Caco-2 (cell line): ENCODE data around the gene SEMA4C. TPM values are rescaled to one million over a fixed set of nuclear protein-coding genes. Genes with fewer than 3 reads are reported as not detected.

ENCODE experiments used
- BruUV-seq: library from RNA; stranded (reverse); fragments of 400-500 nt; replicated peaks from 2 replicates; lab custom pipeline; 2021; lab: Mats Ljungman, UMichigan
- CTCF ChIA-PET: fragments of 300-600 bp; sonication (Branson Sonifier 250); formaldehyde crosslinking; loops from one replicate; lab custom pipeline; 2022; ENCODE audit warnings: antibody characterized with exemption; lab: Charles Lee
- POLR2A ChIA-PET: fragments of 300-600 bp; sonication (Branson Sonifier 250); formaldehyde crosslinking; loops from one replicate; lab custom pipeline; 2022; ENCODE audit warnings: antibody characterized with exemption; lab: Charles Lee
- DNase-seq, 2 experiments: peaks; one replicate each; pipeline versions ENCODE4 v3.0.0 to v3.0.0-alpha.2; 2020 to 2022
- H3K27me3 ChIP-seq: replicated peaks from 2 replicates; pipeline ENCODE4 v1.6.0; 2011; ENCODE audit warnings: low read length; ENCODE audit not compliant: control insufficient read depth, insufficient read depth
- H3K36me3 ChIP-seq: 2 replicates; pipeline ENCODE4 v1.5.1; 2011; ENCODE audit warnings: low read length; ENCODE audit not compliant: control insufficient read depth, insufficient read depth
- H3K4me1 ChIP-seq: fragments of 250-450 bp; sonication (Bioruptor Pico); 2 replicates; pipeline ENCODE4 v1.5.1; 2020; ENCODE audit warnings: mild to moderate bottlenecking
- H3K4me3 ChIP-seq: 2 replicates; pipeline ENCODE4 v1.5.1; 2011; ENCODE audit warnings: low read depth, mild to moderate bottlenecking, control low read depth, low read length
- H3K9me3 ChIP-seq: fragments of 250-450 bp; sonication (Bioruptor Pico); 2 replicates; pipeline ENCODE4 v1.5.1; 2020; ENCODE audit warnings: mild to moderate bottlenecking, moderate library complexity
- H3K27ac Mint-ChIP-seq: one replicate; pipeline ENCODE4 v1.8.0; 2022; ENCODE audit warnings: mixed read lengths; ENCODE audit not compliant: unreplicated experiment
- H3K27me3 Mint-ChIP-seq: one replicate; pipeline ENCODE4 v1.8.0; 2022; ENCODE audit warnings: mixed read lengths; ENCODE audit not compliant: insufficient read depth, unreplicated experiment
- H3K36me3 Mint-ChIP-seq: one replicate; pipeline ENCODE4 v1.8.0; 2022; ENCODE audit warnings: mild to moderate bottlenecking, mixed read lengths; ENCODE audit not compliant: insufficient read depth, unreplicated experiment
- H3K4me1 Mint-ChIP-seq: one replicate; pipeline ENCODE4 v1.8.0; 2022; ENCODE audit warnings: low read depth, mixed read lengths; ENCODE audit not compliant: unreplicated experiment
- H3K4me3 Mint-ChIP-seq: one replicate; pipeline ENCODE4 v1.8.0; 2022; ENCODE audit warnings: mild to moderate bottlenecking, moderate library complexity, mixed read lengths; ENCODE audit not compliant: unreplicated experiment
- H3K9me3 Mint-ChIP-seq: one replicate; pipeline ENCODE4 v1.8.0; 2022; ENCODE audit warnings: mixed read lengths; ENCODE audit not compliant: unreplicated experiment
- CTCF ChIP-seq, 2 experiments: fragments of 200-600 bp in 1 of 2; IDR thresholded peaks; 1 replicate in 1 of 2; 2 replicates in 1 of 2; pipeline versions ENCODE4 v1.5.1 to v1.8.0; 2011 to 2022; ENCODE audit warnings: antibody characterized with exemption in 1 of 2, control low read depth in 1 of 2, inconsistent platforms in 1 of 2, low read depth in 1 of 2, low read length in 1 of 2, mild to moderate bottlenecking in 1 of 2, moderate library complexity in 1 of 2; ENCODE audit not compliant: insufficient read depth in 1 of 2, severe bottlenecking in 1 of 2, unreplicated experiment in 1 of 2
- intact Hi-C: fragments of 100-400 bp; cut with micrococcal nuclease; formaldehyde crosslinking; loops from one replicate; pipeline ENCODE4 v1.10.0; 2022; ENCODE audit not compliant: unreplicated experiment
- total RNA-seq: library from RNA; stranded (reverse); gene quantifications from 2 replicates; pipeline ENCODE4 v1.2.3, GENCODE V29; 2022

The SEMA4C gene
- total RNA-seq, 1 experiment from 2014 or later: 29.9 TPM

DNA sequence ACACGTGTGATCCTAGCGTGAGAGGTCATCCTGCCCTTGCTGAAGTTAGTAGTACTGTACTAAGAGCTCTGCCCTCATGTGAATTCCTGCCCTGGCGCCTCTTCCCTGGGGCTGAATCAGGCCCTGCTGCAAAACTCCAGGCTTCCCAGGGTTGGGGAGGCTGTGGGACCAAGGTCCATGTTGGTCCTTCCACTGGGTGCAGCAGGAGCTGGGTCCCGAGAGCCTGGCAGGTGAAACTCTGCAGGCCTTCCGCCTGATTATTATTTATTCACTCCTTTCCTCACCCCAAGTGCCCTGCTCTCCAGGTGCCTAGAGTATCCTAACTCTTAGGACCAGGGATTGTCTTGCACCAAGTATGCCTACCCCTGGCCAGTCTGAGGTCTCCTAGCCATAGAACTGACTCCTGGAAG, 59.1 kb downstream of the SEMA4C start:
- no peak overlapping the region for H3K27ac Mint-ChIP-seq
- H3K4me3 ChIP-seq: no peak overlapping the region

GRCh38 chr2:96809951-96810782, 59.7 kb downstream of the SEMA4C start:
- TSS peak; percentile 27 for BruUV-seq
- TF ChIP-seq CTCF (IDR thresholded peaks at IDR 0.05; ENCODE audit: insufficient read depth in 1 of 2, low read depth in 1 of 2, low read length in 1 of 2, severe bottlenecking in 1 of 2, unreplicated experiment in 1 of 2): no peak
- ChIA-PET CTCF (no interaction called here), POLR2A (no interaction called here)
- H3K27me3 ChIP-seq: no peaks in the 10 kb centered on the region
- no peaks in the 10 kb centered on the region for H3K9me3 ChIP-seq
- peaks cover 13% of the 10 kb centered on the region for H3K36me3 Mint-ChIP-seq
- H3K4me3 Mint-ChIP-seq: no peak overlapping the region
- H3K9me3 Mint-ChIP-seq: no peaks in the 10 kb centered on the region
- peaks cover 4% of the 10 kb centered on the region; the same call in 1 of the 2 replicates for H3K4me1 ChIP-seq
- H3K4me3 ChIP-seq: no peak overlapping the region
- intact Hi-C loops: no loop called here
- no peak overlapping the region for H3K27ac Mint-ChIP-seq
- peaks cover 14% of the 10 kb centered on the region for H3K4me1 Mint-ChIP-seq
- peaks cover 6% of the 10 kb centered on the region for H3K36me3 ChIP-seq
- H3K27me3 Mint-ChIP-seq: no peaks in the 10 kb centered on the region
- DNase-seq: no peak

More for the DNA sequence above, 59.1 kb downstream of the SEMA4C start:
- H3K4me3 Mint-ChIP-seq: no peak overlapping the region
- no peaks in the 10 kb centered on the region for H3K27me3 Mint-ChIP-seq
- no peaks in the 10 kb centered on the region for H3K9me3 Mint-ChIP-seq
- peaks cover 19% of the 10 kb centered on the region for H3K36me3 Mint-ChIP-seq
- peaks cover 14% of the 10 kb centered on the region for H3K4me1 Mint-ChIP-seq
- H3K27me3 ChIP-seq: no peaks in the 10 kb centered on the region
- no peak for DNase-seq
- H3K4me1 ChIP-seq: peaks cover 4% of the 10 kb centered on the region; the same call in 1 of the 2 replicates
- peaks cover 6% of the 10 kb centered on the region for H3K36me3 ChIP-seq
- no peaks in the 10 kb centered on the region for H3K9me3 ChIP-seq
- no TSS peak for BruUV-seq
- ChIA-PET POLR2A (no interaction called here), CTCF (no interaction called here)
- no peak for TF ChIP-seq CTCF (IDR thresholded peaks at IDR 0.05; ENCODE audit: insufficient read depth in 1 of 2, low read depth in 1 of 2, low read length in 1 of 2, severe bottlenecking in 1 of 2, unreplicated experiment in 1 of 2)
- intact Hi-C loops: no loop called here

Other genes with a start within 250 kb of the SEMA4C start
- 47.4 and 48.6 TPM in 2 replicates for gene KANSL3, start 231.8 kb downstream of the SEMA4C start, total RNA-seq
- gene FER1L5, start 227.3 kb downstream of the SEMA4C start, total RNA-seq: 0.07 and 0.09 TPM in 2 replicates
- 27.4 and 30.2 TPM in 2 replicates for gene LMAN2L, start 130.0 kb downstream of the SEMA4C start, total RNA-seq
- gene CNNM4, start 109.2 kb downstream of the SEMA4C start, total RNA-seq: 23.2 and 28.3 TPM in 2 replicates
- 62.5 and 69.1 TPM in 2 replicates for gene CNNM3, start 53.8 kb downstream of the SEMA4C start, total RNA-seq
- gene ANKRD23, start 26.1 kb downstream of the SEMA4C start, total RNA-seq: 2.5 and 7.4 TPM in 2 replicates
- 19.3 and 21.6 TPM in 2 replicates for gene ANKRD39, start 12.1 kb downstream of the SEMA4C start, total RNA-seq
- not detected in 2 replicates for gene FAM178B, start 116.5 kb upstream of the SEMA4C start, total RNA-seq
- 14.3 and 15.1 TPM in 2 replicates for gene FAHD2B, start 224.8 kb upstream of the SEMA4C start, total RNA-seq
- gene ANKRD36, start 243.1 kb upstream of the SEMA4C start, total RNA-seq: 24.8 and 26.9 TPM in 2 replicates